HG02678 (cell line): Measurements from ENCODE around the gene PRRX1.

Source experiments
- ATAC-seq: cut with Tn5 transposase; IDR thresholded peaks from one replicate; pipeline ENCODE4 v1.9.1; 2021; ENCODE audit warnings: mild to moderate bottlenecking, moderate library complexity; ENCODE audit not compliant: unreplicated experiment

The PRRX1 gene

DNA sequence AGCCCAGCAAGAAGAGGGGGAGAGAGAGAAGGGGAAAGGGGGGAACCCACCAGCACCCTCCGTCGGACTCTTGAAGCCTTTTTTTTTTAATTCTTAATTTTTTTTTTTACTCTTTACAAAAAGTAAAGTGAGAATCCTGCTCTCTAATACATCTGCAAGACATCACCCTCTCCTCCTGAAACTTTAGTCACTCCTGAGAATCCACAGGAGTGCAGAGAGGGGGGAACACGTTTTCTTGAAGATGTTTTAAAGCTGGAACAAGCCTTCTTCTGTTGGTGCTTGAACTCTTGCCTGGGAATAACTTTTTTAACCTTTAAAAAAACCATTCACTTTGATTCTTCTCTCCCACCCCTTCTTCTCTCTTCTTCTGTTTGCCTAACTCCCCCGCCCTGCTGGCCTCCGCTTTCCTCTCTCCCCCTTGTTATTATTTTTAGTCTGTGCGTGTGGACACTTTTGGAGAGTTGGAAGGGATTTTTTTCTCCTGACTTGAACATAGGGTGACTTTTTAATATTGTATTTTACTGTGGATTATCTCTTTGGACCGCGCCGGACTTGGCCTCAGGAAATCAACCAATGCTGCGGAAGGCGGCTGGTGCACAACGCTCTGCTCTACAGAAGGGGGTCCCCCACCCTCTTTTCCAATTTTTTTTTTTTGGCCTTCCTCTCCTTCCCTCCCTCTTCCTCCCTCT, 383 bp upstream of the PRRX1 start:
- no peak for ATAC-seq

DNA sequence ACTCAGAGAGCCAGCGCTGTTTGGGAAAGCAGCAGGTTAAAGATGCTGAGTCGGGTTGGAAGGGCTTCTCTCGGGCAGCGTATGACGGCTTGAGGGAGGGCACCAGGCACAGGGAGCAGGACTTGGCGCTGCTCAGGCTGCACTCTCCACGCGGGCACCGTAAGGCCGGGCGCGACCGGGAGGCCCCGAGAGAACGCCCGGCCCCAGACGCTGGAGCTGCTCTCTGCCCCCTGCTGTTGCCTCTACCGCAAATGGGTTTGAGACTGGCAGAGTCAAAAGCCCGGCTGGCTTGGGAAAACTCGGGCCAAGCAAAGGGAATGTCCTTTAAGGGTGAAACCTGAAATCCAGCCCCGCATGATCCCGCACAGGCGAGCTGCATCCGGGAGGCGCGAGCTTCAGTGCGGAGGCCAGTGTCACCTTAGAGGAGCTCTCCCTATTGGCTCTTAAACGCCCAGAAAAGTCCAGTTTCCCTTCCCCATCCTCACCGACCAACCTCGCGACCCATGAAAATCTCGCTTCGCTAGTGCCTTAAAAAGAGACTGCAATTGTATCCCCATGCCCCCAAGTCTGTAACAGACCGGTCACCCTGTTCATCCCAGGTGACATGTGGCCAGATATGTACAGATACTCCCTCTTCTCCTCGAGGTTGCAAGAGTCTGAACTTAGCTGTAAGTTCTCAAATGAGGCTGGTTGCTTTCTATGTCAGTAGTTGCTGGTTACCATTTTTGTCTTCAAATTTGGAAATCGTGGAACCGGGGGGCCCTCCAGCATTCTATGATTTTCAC, 1.1 kb downstream of the PRRX1 start:
- ATAC-seq, result no peak

DNA sequence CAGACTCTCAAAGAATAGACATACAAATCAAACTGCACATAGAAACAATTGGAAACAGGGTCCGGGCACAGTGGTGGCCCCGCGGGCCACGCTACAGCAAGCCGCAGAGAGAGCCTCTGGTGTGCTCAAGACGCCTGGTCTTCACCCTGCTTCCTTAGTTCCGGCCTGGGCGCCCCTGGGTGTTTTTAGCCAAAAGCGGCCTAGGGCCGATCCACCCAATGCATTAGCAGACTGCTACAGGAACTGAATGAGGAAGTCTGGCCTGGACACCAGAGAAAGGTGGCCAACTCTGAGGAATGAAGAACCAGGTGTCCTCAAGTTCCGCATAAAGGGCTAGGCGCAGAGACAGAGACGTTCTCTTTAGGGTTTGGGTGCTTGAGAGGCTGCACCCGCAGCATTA, 1.7 kb downstream of the PRRX1 start:
- no peak for ATAC-seq

DNA sequence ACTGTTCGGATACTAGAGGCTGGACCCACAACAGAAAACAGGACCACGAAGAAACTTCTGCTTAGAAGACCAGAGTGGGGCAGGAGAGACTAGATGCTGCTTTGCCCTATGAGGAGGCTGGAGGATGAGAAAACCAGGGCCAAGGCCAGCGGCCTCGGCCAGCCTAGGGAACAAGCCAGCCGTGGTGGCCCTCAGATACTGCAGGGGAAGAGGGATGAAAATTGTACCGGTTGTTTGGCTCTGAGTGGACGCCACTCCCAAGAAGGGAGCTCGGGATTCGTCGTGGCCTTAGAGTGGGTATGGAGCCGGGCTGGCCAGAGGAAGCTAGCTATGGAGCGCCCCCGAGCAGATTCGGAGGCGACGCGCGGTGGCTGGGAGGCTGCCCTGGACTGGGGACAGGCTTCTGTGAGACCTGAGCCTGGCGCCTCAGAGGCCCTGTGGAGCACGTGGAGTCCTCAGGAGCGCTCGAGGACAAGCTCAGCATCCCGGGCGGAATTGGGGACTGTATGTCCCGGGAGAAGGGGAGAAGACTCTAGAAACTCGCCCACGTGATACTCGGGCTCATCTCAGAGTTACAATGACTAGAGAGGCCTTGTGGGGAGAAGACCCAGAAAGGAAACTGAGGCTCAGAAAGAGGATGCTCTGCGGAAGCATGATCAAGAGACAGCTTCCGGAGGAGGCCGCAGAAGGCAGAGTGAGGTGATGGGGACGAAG, 2.8 kb downstream of the PRRX1 start:
- no peak for ATAC-seq

DNA sequence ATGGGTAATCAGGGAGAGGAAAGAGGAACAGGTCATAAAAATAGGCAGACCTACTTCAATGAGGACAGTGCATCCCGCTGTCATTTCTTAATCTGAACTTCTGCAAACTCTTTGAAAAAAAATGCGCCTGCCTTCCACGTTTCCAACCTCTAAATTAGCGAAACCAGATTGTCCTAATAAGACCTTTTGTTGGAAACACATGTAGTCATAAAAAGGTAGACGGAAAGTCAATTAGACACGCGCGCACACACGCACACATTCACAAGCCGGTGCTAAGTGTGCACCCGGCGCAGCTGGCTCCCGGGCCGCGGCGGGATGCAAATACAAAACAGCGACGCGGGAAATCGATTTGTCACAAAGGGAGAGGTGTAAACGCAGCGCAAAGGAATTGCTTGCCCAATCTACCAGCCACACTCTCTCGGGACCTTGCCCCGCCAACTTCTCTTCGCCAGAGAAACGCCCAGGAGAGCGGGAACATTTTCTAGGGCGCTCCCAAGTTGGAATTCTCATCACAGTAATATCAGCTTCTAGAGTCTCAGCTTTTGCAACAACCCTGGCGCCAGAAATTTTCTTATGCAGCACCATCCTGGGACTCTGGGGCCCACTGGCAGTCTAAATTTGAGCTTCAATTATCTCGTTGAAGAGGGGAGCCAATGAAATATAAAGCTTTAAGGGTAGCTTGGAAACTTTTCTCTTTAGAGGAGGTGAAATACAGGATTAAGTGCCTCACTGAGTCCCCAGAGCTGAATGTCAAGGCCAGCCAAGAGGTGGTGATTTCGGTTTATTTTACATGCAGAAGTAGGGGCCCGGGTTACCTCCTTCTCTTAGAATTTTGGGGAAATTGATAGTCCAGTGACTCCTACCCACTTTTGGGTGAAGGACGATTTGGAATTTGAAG, 4.5 kb downstream of the PRRX1 start:
- ATAC-seq, result no peak

DNA sequence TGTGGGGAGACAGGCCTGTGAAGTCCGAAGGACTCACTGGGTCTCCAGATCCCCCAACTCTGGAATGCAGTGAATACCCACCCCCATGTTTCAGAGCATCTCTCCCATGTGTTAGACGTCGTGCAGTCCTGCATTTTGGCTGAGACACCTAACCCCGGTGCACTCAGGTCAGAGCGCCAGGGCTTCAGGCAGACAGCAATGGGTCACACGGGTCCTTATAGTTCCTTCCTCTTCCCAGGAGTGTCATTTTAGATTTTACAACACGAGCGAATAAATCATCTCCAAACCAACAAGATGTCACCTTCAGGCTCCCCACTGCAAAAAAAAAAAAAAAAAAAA, 5.1 kb downstream of the PRRX1 start:
- no peak for ATAC-seq

DNA sequence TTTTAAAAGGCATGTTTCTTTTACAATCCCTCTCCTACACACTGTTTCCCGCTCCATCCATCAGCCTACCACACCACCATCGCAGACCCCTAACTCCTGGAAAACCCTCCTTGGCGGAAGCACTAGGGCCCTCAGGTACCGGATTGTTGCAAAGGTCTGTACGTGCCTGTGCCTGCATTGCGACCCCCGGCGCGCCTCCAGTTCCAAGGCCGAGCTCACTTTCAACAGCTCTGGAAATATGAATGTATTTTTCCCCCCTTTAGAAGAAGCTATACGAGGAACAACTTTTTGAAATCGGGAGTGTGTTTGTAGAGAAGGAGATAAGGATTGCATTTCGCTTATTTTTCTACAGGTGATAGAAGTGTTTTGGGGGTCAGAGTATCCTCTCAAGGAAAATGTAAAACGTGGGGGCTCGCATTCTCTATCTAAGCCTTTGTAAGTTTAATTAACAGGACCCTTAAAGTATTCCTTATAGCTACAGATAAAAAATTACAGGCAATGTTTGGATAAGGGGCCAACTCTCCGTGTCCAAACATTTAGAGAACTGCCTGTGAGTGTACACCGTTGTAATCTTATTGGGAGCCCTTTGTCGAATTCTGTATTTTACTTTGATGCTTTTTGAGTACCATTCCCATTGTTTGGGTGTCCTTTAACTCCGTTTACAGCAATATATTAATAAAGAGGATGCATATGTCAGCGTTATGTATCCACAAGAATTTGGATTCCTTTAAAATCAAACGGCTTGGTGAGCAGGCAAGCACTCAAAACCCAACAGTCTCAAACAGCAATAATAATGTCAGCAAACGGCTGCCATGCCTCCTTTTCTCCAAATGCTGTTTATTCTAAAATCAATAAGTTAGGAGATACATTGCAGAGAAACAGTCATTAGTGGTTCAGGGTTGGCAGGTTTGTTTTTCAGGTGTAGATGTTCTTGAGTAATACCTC, 5.9 kb downstream of the PRRX1 start:
- no peak for ATAC-seq

DNA sequence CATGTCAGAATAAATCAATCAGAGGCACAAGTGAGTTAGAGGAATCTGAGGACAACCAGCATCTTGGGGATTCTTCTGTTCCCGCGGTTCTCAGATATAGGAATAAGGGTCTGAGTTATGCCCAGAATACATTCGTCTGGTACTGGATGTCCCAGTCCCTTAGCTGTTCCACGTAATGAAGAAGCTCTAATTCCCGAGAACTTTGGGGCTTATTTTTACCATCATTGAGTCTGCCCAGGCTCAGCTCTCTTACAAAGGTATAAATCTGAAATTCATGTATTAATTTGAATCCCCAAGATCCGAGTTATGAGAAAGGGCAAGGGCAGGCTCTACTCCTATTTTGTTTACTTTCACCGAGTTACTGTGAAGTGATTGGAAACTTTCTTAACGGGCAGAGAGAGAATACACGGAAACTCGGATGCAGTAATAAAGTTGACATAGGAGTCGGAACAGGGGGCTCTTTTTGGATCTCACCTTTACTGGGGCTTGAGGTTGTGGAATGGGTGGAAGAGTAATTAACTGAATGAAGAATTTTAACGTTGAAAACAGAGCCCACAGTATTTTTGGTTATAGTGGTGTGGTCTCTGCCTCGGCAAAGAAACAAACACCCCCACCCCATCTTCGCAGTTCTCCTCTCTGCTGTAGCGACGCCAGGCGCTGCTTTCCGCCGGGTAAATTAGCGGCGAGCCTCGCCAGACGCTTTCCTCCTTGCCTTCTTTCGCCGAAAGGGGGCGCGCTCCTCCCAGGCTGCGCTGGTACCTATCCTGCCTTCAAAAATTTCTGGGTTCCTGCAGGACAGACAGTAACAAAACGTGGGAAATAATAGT, 7.1 kb downstream of the PRRX1 start:
- no peak for ATAC-seq

DNA sequence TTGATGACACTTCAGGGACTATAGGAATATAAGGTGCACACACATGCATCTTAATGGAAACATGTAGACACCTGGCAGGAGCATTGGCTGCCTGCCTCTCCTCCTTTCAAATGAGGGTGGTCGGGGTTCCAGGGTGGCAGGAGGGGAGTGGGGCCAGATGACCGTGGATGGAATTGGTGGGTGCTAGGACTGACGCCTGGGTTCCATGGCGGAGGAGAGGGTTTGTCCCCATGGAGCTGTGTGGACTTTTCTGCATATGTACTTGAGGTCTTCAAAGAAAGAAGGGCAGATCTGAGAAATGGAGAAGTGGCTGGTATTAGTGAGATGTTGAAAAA, 7.7 kb downstream of the PRRX1 start:
- no peak for ATAC-seq

DNA sequence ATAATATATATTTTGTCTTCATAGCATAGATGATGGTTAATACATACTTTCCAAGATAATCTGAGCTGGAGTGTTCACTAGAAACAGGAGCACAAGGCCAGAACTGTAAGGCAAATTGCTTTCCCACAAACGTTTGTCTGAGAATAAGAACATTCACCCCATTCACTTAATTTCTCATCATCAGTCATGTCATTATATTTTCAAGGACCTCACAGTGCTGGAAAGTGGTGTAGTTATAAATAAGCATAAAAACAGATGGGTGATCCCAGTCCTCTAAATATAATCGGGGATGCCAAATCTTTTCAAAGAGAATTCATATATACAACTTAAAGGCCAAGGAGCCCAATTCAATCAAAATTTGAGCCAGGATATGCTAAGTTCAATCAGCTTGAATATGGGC, 8.4 kb downstream of the PRRX1 start:
- ATAC-seq, result no peak

DNA sequence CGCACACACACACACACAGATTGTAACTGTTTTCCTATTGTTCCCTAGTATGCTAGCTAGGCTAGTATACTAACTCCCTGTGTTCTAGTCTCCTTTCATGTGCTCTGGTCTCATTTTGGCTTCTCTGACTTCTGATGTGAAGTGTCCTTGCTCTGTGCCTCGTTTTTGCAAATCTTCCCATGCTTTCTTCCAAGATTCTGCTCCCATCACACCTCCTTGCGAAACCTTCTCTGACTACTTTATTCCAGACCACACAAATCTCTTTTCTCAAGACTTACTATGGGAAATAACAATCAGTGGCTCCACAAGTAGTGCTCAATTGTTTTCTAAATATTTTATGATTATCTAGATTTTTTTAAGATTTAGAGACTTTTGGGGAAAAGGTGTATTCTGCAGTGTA, 10.3 kb downstream of the PRRX1 start:
- no peak for ATAC-seq

DNA sequence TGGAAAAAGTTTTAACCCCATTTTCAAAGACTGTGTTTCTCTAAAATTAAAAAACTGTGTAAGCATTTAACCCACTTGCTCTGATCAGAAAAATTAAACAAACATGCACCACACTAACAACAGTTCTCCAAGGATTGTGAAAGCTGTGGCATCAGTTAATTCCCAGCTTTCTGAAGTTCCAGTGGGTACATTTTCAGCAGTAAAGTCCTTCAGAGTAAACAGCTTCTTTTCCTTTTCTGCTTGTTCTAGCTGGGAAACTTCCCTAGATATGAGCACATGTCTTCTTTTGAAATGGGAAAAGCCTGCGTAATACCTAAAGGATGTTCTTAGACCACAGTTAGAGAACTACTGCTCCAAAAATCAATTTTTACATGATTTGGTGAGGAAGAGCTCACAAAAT, 11.1 kb downstream of the PRRX1 start:
- ATAC-seq, result no peak

DNA sequence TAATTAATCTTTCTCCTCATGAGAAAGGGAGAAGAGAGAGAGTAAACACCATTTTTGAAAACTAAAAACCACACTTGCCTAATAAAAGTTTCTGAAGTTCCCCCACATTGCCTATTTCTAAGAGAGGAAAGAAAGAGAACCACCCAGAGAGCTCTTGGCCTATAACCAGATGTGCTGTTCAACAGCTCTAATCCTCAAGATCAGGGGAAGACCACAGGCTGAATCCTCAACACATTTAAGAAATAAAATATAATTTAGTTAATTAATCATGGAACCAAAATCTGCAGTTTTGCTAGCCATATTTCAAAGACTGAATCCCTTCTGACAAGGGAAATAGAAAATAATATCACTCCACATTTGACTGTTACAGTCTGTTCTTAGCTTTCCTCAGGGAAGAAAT, 11.9 kb downstream of the PRRX1 start:
- no peak for ATAC-seq

DNA sequence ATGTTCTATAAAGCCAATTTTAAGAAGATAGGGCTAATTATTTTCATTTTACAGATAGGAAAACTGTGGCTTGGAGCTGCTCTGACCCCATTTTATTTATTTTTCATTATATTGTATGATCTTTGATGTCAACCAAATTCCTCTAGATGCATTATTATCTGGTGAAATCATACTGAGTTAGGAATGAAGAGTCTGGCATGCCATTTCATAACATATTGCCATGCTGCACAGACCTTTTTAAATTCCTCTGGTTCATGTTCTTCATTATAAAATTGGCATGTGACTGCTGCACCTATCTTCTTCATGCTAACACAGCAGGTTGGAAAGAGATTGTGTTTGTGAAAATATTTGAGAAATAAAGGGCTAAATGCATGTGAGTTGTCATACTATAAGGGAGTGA, 12.7 kb downstream of the PRRX1 start:
- no peak for ATAC-seq

DNA sequence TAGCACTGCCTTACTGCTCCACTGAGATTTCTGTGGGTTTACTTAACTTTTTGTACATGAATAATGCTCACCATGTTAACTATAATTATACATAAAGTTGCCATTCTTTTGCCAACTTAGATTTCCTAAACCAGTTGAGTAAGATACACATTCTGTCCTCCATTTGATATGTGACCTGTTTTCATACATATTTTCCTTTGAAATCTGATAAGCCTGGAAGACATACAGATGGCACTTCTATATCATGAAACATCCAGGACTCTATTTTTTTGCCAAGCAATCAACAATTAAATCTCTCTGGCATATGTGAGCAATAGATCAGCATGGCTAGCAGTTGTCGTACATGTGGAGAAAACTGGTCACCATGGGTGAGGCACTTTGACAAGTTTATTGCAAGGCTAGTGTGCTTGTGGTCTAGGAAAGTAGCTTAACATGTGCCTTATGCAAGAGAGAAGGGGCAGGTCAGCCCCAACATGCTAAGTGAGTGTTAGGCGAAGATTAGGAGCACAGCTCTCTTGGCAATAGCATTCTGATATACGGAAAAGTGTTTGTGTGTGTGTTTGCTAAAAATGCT, 14.2 kb downstream of the PRRX1 start:
- ATAC-seq, result no peak

DNA sequence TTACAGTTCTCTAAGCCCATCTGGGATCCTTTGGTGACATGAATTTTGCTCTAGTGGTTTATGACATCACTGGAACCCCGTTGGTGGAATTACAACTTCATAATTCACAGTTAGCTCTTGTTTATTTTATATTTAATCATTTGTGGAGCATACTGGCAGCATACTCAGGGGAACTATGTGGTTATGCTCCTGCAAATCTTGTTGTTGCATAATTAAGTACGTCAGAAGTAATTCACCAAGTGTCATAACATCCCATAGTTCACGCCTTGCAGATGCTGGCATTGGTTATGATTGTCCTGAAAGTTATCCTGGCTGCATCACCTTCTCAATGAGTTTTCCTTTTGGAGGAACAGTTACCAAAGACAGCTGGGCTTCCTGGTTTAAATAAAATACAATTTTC, 16.5 kb downstream of the PRRX1 start:
- ATAC-seq, result no peak

DNA sequence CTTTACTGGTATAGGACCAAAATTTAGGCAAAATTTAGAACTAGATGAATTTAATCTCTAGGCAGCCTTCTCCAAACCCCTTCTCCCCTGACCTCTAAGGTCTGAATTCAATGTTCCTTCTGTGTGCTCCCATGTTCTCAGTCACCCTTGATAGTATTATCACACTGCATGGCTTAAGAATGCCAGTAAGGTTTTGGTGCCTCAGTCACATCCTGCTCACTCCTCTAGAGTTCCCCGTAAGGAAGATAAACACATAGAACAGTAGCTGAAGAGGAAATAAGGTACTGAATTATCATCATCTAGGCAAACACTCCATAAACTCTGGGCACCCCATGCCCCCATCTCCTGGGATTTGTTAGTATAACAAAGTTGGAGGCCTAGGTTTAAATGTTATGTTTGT, 18.2 kb downstream of the PRRX1 start:
- no peak for ATAC-seq

DNA sequence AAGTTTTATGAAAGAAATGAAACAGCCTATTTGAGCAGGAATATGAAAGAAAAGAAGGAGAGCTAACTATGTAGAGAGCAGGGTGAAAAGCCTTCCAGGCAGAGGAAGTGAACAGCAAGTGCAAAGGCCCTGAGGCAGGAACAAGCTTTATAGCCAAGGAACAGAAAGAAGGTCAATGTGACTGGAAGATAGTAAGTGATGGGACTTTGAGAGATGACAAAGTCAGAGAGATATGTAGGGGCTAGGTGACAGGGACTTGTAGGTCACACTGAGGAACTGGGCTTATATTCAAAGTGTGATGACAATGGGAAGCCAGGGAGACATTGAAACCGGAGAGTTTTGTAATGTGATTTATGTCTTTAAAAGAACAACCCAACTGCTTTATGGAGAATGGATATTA, 18.9 kb downstream of the PRRX1 start:
- ATAC-seq, result no peak

DNA sequence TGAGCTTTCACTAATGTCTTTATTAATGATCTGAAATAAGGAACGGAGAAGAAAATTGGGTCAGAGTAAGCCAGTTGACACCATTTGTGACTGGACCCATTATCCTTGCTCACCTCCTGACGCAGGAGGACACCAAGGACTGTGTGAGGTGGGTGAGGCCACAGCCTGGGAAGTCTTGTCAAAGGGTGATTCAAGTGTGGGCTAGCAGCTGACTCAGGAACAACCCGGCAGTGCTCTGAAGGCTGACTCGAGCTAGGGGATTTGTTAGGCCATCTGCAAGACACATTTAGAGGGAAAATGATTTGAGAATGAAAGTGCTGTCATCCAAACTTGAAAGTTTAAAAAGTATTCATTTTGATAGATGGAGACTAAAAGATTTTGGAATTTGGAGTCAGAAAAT, 21.2 kb downstream of the PRRX1 start:
- ATAC-seq, result no peak
